Measurements from ENCODE around the gene FEN1.

DNA sequence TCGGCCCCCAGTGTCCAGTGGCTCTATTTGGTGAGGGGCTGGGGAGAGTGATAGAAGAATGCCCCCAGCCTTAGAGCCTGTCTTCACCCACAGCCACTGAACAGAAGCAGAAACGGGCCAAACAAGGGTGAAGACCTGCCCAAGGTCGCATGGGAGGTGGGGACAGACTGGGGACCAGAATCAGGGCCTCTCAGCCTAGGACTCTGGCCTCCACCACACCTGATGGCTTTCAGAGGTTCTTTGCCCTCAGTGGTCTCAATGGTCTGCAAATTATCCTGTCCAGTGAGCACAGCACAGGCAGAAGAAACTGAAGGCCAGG, 44.8 kb upstream of the FEN1 start:
- TF ChIP-seq, protein P1, sequence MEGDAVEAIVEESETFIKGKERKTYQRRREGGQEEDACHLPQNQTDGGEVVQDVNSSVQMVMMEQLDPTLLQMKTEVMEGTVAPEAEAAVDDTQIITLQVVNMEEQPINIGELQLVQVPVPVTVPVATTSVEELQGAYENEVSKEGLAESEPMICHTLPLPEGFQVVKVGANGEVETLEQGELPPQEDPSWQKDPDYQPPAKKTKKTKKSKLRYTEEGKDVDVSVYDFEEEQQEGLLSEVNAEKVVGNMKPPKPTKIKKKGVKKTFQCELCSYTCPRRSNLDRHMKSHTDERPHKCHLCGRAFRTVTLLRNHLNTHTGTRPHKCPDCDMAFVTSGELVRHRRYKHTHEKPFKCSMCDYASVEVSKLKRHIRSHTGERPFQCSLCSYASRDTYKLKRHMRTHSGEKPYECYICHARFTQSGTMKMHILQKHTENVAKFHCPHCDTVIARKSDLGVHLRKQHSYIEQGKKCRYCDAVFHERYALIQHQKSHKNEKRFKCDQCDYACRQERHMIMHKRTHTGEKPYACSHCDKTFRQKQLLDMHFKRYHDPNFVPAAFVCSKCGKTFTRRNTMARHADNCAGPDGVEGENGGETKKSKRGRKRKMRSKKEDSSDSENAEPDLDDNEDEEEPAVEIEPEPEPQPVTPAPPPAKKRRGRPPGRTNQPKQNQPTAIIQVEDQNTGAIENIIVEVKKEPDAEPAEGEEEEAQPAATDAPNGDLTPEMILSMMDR (IDR thresholded peaks at IDR 0.05) = no peak
- no peak for TF ChIP-seq POLR2A (IDR thresholded peaks at IDR 0.05; ENCODE audit: low read depth)

All from esophagus muscularis mucosa (tissue), 3 donors.